ENCODE data around the gene REEP2.

DNA sequence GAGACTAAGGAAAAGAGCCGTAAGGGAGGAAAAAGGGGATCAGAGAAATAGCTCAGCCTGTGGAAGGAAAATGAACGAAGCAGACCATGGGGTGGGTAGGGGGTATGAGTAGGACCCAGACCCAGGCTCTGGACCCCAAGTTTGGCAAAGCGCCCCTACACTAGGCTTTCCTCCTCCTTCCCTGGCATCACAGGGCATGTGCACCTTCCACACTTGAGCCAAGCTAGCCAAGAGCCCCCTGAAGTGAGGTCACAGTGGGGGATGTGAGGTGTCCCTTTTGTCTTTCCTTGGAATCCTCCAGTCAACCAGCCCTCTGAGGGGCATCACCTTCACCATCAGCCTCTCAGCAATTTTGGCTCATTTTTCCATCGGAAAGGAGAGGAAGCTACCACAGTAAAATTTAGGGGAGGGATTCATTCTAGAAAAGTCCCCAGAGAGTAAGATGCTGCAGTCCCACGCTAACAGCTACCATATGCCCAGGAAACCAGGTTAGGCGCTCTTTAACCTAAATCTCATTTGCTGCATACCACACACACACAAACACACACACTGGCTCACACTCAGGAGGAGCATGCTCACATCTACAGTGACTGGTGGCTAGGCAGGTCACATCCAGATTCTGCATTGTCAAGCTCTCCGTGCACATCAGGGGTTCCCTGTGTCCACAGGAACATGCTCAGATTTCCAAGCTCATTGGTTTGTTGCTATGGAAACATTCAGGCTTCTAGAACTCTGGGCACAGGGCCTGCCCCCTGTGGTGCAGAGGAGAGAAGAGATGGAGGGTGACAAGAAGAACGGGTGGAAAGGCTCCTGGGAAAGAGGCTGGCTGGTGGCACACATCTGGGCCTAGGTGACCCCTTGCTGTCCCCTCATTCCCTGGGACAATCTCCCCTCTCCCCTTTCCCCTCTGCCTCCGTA lies 9.9 kb downstream of the REEP2 start:
- TF ChIP-seq, protein P1, sequence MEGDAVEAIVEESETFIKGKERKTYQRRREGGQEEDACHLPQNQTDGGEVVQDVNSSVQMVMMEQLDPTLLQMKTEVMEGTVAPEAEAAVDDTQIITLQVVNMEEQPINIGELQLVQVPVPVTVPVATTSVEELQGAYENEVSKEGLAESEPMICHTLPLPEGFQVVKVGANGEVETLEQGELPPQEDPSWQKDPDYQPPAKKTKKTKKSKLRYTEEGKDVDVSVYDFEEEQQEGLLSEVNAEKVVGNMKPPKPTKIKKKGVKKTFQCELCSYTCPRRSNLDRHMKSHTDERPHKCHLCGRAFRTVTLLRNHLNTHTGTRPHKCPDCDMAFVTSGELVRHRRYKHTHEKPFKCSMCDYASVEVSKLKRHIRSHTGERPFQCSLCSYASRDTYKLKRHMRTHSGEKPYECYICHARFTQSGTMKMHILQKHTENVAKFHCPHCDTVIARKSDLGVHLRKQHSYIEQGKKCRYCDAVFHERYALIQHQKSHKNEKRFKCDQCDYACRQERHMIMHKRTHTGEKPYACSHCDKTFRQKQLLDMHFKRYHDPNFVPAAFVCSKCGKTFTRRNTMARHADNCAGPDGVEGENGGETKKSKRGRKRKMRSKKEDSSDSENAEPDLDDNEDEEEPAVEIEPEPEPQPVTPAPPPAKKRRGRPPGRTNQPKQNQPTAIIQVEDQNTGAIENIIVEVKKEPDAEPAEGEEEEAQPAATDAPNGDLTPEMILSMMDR (IDR thresholded peaks at IDR 0.05): no peak
- TF ChIP-seq POLR2A (IDR thresholded peaks at IDR 0.05): no peak

Measured in heart left ventricle (tissue), 13 donors.